Measurements from ENCODE around the gene SFT2D1.

- TF ChIP-seq CTCF (IDR thresholded peaks at IDR 0.05 in 2 of 3, conservative IDR thresholded peaks at IDR 0.05 in 1 of 3; ENCODE audit: insufficient read depth in 2 of 3, low read depth in 1 of 3, low read length in 3 of 3) (no peak), CBX3 (IDR thresholded peaks at IDR 0.05; ENCODE audit: borderline replicate concordance in 1 of 2, low read length in 2 of 2) (no peak), DDX20 (tag; IDR thresholded peaks at IDR 0.05; ENCODE audit: low read depth) (no peak), NR0B1 (IDR thresholded peaks at IDR 0.05; ENCODE audit: partially characterized antibody) (no peak), POLR2A (conservative IDR thresholded peaks at IDR 0.05) (no peak), MEF2D (tag; conservative IDR thresholded peaks at IDR 0.05; ENCODE audit: low read depth) (no peak), SMC3 (conservative IDR thresholded peaks at IDR 0.05; ENCODE audit: insufficient read depth, low read depth, low read length) (no peak), ZFP36 (IDR thresholded peaks at IDR 0.05; ENCODE audit: low read depth, low read length, partially characterized antibody) (no peak), E2F6 (IDR thresholded peaks at IDR 0.05; ENCODE audit: borderline replicate concordance in 1 of 2, extremely low read depth in 1 of 2, insufficient read depth in 1 of 2, insufficient read length in 1 of 2, low read depth in 1 of 2, low read length in 1 of 2, poor library complexity in 1 of 2, severe bottlenecking in 1 of 2) (no peak), POLR2G (IDR thresholded peaks at IDR 0.05; ENCODE audit: low read depth, low read length) (no peak), TEAD4 (IDR thresholded peaks at IDR 0.05; ENCODE audit: low read length) (no peak), TEAD4 (CRISPR knock-in tag; IDR thresholded peaks at IDR 0.05; ENCODE audit: borderline replicate concordance) (no peak), ARID1B (IDR thresholded peaks at IDR 0.05) (no peak), ZBTB5 (IDR thresholded peaks at IDR 0.05) (no peak)
These were observed 774 bp upstream of the SFT2D1 start for GRCh38 chr6:166343150-166343487.
